GM21381 (cell line): Measurements from ENCODE around the gene CUZD1.

ENCODE experiments used
- ATAC-seq: cut with Tn5 transposase; IDR thresholded peaks from one replicate; pipeline ENCODE4 v1.9.1; 2021; ENCODE audit warnings: mild to moderate bottlenecking, moderate library complexity; ENCODE audit not compliant: unreplicated experiment

The CUZD1 gene

DNA sequence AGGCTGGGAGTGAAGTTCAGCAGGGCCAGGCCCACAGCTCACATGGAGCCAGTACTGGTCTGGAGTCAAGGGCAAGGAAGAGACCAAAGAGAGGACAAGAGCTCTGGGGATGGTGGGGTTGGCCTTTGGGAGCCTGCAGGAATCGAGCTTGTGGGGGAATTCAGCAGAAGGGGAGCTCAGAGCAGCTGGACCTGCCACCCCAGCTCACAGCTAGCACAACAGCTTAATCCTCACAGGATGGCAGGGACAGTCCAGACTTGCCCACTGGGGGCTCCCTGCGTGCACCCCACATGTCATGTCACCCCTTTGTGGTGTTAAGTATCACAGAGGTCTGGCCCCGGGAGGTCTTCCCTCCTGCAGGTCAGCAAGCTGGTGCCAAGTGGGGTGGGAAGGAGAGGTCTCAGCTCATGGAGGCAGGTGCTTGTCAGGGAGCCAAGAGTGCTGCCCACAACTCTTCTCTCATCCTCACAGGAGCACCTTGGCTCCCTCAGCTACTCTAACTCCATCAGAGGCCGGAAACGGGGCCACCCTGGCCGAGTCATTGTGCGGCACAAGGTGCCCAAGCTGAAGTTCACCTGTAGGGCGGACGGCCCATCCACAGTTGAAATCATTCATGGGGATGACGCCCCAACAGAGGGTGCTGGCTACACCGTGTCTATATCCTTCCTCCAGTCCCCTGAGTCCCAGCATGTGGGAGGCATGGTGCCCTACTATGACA is 22.5 kb downstream of the CUZD1 start:
- ATAC-seq: no peak

DNA sequence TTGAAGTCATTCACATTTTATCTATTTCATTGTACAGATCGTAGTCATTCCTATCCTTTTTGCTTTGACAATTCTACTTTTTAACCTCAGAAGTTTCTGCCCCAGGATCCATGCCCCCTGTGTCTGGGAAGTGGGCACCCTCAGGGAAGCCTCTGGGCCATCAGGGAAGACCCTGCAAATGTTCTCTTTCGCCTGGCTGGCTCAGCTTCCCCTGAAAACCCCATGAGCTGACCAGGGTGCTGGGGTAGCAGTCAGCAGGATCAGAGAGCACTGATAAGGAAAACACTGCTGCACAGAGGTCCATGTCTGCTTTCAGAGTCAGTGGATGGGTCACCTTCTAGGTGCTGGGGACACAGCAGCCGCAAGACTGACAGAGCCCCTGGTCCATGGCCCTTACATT is 23.8 kb downstream of the CUZD1 start:
- no peak for ATAC-seq

DNA sequence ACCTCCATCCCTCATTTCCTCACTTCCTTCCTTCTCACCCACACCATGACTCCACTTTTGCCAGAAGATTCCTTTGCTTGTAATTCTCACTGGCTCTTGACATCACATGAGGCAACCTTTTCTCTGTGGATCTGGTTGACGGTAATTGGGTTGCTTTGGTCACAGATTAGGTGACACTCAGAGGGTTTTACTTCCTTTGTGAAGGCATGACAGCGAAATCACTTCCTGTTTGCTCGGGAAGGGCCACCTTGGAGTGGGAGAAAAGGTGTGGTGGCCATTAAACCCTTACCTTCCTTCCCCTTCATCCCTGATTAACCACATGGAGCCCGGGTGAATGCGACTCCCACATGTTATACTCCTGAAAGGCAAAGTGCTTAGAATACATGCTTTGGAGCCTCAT is 30.2 kb downstream of the CUZD1 start:
- no peak for ATAC-seq

DNA sequence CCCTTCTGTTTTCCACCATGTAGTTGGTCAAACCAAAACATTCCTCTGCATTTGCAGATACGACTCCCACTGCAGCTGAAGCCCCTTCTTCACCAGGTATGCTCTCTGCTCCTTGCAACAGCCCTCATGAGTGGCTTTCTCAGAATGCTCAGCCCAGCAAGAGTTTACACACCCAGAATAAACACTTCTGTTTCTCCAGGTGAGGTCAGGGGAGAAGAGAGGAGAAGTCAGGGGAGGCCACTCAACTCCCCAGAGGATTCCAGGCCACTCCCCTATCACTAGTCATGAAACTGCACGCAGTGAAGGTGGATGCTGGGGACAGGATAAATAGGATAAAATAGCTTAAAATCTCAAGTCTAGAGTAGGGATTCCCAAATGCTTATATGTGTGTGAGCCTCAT is 31.2 kb downstream of the CUZD1 start:
- no peak for ATAC-seq

DNA sequence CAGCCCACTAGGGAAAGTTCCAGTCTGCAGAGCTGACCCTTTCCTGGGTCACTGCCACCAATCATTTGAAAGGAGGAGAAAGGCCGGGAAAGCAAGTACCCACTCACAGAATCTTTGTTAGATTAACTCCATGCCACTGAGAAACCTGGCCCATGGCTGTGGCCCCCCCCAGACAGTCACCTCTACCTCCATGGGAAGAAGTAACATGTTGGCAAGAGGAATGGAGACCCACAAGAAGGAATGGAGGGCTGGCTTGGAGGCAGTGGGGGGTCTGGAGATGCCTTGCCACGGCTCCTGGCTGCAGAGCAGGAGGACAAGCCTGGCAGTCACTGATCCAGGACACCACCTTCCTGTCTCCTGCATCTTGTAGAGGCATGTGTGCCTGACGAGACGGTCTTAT is 32.9 kb downstream of the CUZD1 start:
- ATAC-seq: no peak

DNA sequence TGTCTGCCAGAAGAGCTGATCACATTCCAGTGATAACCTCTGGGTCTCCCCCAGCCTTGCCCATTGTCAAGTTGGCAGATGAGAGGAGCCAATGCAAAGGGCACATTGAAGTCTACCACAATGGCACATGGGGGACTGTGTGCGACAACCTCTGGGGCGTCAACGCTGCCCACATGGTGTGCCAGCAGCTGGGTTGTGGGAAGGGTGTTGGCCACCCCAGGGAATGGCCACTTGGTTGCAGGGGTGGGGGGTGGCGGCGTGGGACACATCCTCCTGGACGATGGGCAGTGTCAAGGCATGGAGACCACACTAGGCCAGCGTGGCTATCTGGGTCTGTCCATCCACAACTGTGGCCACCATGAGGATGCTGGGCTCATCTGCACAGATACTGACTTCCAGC is 43.4 kb downstream of the CUZD1 start:
- no peak for ATAC-seq

DNA sequence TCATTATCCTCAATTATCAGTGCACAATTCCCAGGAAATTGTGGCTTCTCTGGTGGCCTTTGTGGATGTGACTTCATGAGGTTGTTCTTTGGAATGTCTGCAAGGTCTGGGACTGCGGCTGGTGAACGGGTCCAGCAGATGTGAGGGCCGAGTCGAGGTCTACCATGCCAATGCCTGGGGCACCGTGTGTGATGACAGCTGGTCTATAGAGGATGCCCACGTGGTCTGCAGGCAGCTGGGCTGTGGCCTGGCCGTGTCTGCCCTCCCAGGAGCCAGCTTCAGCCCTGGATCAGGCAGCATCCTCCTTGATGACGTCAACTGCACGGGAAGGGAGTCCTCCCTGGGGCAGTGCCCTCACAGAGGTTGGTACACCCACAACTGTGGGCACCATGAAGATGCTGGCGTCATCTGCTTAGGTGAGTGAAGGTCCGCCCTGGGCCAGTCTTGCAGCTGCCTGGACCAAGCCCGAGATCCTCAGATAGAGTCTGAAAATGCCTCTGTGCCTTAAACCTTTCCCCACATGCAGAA is 46.9 kb downstream of the CUZD1 start:
- no peak for ATAC-seq

DNA sequence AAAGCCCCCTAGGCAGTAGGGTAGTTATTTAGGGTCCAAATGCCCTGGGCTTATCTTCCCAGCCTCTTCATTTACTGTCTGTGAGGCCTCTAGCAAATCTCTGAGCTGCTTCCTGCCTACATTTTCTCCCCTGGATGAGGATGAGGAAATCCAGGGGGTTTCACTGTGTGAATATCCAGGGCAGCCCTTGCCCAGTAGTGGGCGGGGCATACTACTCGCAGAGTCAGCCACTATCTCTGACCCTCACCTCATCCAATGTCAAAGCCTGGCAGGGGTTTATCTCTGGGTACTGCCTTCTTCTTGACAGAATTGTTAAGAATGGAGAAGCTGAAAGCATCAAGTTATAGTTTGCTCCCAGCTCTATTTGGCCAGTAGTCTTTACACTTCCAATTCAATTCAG is 48.9 kb downstream of the CUZD1 start:
- no peak for ATAC-seq

DNA sequence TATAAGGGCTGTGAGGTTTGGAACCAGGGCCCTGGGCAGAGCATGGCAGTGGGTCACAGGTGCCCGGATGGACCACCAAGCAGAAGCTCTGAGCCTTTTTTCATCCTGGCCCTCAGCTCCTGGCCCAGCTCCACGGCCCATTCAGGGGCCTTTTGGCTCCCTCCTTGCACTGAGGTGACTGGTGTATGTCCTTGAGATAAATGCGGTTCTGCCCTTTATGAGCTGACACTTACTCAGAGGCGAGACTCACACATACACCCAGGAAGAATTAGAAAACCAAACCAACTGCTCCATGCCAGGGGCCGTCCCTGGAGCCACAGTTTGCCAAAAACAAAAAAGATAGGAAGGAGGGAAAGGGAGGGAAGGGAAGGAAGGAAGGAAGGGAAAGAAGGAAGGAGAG is 49.7 kb downstream of the CUZD1 start:
- ATAC-seq: no peak

DNA sequence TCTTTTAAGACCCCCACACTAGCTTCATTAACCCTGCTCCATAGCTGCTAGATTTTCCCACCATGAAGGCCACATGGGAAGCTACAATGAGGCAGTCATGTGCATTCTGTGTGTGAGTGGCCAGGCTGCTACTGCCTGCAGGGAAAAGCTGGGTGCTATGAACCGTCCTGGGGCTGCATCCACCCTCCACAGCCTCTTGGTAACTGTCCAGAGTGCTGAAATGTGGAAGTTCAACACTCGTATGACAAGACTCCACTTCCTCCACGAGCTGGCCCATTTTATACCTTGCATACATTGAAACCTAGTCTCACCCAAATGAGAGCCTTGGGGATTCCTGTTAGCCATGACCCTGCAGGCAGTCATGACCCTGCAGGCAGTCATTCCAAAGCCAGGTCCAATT is 59.4 kb downstream of the CUZD1 start:
- no peak for ATAC-seq

DNA sequence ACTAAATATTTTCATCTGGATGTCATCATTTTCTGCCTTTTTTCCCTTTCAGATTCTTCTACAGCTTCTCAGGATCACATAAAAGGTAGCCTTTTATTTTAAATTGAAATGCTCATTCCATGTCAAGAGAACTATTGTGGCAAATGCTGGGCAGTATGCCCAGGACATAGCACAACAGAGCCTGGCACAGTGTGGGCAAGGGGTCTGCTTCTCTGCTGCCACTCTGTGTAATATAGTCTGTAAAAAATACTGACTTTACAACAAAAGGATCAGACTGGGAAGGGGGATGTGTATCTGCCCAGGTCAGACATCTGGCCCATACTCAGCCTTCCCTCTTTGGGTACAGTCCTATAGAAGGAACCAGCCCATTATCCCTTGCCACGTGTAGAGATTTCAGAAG is 62.7 kb downstream of the CUZD1 start:
- no peak for ATAC-seq
